Activated T-cell treated with anti-CD3 and anti-CD28 coated beads, Interleukin-2, amount 50 U/mL, for 24 hours (primary cell): ENCODE data around the gene MRPL51.
"Not testable (repeated sequence)": the region's sequence is repeated elsewhere in the genome, so short reads cannot be mapped to it uniquely, and the experiment has no call there.

Source experiments
- DNase-seq: peaks from one replicate; pipeline ENCODE4 v3.0.0-alpha.2; 2020
- H3K27ac Mint-ChIP-seq: 2 replicates; pipeline ENCODE4 v1.8.0; 2020; ENCODE audit warnings: mild to moderate bottlenecking, mixed read lengths
- H3K27me3 Mint-ChIP-seq: 2 replicates; pipeline ENCODE4 v1.8.0; 2020; ENCODE audit warnings: mixed read lengths
- H3K36me3 Mint-ChIP-seq: 2 replicates; pipeline ENCODE4 v1.8.0; 2020; ENCODE audit warnings: low read depth, mixed read lengths
- H3K4me1 Mint-ChIP-seq: 2 replicates; pipeline ENCODE4 v1.8.0; 2020; ENCODE audit warnings: low read depth, mixed read lengths
- H3K4me3 Mint-ChIP-seq: 2 replicates; pipeline ENCODE4 v1.8.0; 2020; ENCODE audit warnings: mild to moderate bottlenecking, moderate library complexity, mixed read lengths
- H3K9me3 Mint-ChIP-seq: 2 replicates; pipeline ENCODE4 v1.8.0; 2020; ENCODE audit warnings: mixed read lengths

Gene MRPL51

DNA sequence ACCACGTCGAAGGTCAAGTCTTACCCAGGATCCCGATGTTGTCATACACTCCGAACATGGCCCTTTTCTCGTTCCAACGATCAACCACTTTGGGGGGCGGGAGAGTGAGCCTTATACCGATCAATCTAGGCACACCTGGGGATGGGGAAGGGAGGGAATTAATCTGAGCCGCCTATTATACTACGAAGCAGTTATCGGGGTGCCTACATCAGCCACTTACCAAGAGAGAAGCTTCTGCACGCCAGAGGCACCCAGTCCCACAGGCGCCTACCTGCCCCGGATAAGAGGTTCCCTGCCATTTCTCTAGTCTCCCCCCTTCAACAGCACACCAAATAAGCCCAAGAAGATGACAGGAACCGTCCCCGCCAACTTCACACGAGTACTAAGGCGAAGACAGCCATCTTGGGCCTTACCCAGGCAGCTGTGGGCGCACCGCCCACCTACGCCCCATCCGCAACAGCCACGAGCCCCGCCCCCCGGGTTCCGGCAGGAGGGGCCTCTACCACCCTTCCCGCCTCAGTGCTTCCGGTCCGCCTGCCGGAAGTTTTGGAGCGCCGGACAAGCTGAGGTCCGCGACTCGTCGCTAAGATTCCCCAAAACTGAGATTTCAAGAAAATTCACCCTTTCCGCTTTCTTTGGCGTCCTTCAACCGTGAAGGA is at the start of gene MRPL51:
TSS of gene MRPL51 (minus strand) at position 425 of the 659 bp plus-strand sequence. CDS start at position 299, 126 bp downstream.
- peak; percentile 96 for DNase-seq
- Mint-ChIP-seq H3K36me3 (peaks cover 73% of the 10 kb centered on the region), H3K4me3 (peak within 1 kb of the TSS; percentile 98), H3K27me3 (no peaks in the 10 kb centered on the region), H3K27ac (peak within 1 kb of the TSS; percentile 100), H3K9me3 (no peaks in the 10 kb centered on the region), H3K4me1 (peaks cover 39% of the 10 kb centered on the region)

DNA sequence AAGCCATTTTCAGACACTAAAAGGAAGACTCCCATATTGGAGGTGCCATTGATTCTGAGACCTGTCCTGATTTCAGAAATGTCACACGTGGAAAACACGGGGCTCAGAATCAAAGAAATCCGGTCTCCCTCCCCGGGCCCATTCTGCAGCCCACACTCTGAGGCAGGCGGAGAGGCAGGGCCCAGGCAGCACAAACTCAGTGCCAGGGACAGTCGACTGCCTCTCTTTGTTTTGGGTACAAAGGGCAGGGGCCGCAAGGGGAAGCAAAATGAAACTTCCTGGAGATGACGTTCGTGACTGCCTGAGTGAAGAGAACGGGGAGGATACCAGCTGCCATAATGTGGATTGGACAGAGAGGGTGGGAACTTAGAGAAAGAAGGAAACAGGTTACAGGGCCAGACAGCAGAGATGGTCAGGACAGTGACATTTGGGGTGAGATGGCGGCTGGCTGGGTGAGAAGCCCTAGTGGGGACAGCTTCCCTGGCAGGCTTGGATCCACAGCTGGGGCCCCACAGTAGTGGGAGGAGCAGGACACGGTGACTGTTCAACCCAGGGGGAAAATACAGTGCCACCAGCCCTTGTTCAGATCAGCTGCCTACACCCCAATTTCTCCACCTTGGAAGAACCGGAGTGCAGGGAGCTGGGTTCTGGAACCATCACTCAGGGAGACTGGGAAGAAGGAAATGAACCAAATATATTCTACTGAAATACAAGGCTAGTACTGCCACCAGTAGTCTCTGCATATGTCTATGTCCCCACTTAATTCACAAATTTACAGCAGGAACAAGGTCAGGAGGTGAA is 49.3 kb upstream of the MRPL51 start:
- Mint-ChIP-seq H3K36me3 (peaks cover 84% of the 10 kb centered on the region), H3K27me3 (no peaks in the 10 kb centered on the region), H3K4me3 (no peak overlapping the region), H3K27ac (peak overlapping the region; percentile 39), H3K9me3 (no peaks in the 10 kb centered on the region), H3K4me1 (peaks cover 45% of the 10 kb centered on the region)
- DNase-seq = no peak

DNA sequence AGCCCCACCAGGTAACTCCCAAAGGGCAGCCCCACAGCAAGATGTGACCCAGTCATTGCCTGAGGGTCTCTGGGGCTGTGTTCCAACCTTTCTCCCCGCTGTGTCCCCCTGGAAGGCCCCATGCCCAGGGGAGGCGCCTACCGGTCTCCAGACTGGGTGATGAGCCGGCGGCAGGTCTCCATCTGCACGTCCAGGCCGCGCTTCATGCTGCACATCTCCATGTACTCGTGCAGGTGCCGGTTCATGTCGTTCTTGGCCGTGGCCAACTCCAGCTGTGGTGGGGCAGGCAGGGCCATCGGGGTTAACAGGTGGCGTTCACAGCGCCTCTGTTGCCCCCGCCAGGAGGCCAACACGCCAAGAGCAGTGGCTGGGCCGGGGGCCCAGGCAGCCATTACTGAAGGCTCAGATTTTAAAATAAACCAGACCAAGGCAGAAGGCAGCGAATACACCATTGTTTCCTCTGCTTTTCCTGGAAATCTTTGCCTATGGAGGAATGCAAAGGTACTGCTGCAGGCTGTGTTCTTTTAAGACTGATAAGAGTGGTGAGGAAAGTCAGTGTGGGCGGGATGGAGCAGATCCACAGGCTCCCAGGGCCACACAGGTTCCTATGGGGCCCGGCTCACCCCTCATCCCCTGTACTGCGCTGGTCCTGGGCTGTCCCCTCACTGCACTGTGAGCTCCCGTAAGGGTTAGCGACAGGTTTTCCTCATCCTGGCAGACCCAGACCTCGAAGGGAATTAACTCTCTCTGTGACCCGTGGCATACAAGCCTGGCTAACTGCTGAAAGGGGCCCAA is 48.5 kb upstream of the MRPL51 start:
- Mint-ChIP-seq H3K27ac (peak overlapping the region; percentile 57), H3K4me1 (peaks cover 53% of the 10 kb centered on the region), H3K27me3 (no peaks in the 10 kb centered on the region), H3K36me3 (peaks cover 84% of the 10 kb centered on the region), H3K9me3 (no peaks in the 10 kb centered on the region), H3K4me3 (no peak overlapping the region)
- no peak for DNase-seq

DNA sequence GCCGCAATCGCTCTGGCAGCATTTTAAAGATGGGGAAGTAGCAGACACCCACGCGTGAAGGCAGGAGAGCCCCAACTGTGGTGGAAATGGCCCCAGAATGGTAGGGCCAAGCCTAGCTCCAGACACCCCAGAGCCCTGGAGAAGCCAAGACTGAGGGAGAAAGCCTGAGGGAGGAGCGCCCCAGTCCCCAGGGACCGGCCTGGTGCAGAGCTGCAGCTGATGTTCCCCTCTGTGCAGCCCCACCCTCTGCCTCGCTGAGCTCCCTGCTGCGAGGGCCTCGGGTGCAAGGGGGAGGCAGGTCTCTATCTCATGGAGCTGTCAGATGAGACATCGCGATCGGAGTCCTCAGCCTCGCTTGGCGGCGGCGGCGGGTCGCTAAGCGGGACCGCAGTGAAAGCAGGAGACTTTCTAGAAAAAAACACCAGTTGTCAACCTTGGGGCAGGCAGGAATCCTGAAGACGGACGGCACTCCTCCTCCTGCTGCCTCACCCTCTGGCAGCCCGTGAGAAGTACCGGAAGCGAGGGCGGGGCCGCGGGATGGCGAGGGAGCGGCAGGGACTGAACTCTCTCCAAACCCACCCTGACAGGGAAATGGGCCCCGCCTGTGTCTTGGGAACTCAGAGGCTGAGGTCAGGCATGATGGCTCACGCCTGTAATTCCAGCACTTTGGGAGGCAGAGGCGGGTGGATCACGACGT is 47.3 kb upstream of the MRPL51 start:
- H3K27ac Mint-ChIP-seq = peak overlapping the region; percentile 99
- no peaks in the 10 kb centered on the region for H3K9me3 Mint-ChIP-seq
- H3K4me3 Mint-ChIP-seq = peak overlapping the region; percentile 92
- H3K27me3 Mint-ChIP-seq = no peaks in the 10 kb centered on the region
- H3K4me1 Mint-ChIP-seq = peaks cover 56% of the 10 kb centered on the region
- peak; percentile 73 for DNase-seq
- H3K36me3 Mint-ChIP-seq = peaks cover 84% of the 10 kb centered on the region

DNA sequence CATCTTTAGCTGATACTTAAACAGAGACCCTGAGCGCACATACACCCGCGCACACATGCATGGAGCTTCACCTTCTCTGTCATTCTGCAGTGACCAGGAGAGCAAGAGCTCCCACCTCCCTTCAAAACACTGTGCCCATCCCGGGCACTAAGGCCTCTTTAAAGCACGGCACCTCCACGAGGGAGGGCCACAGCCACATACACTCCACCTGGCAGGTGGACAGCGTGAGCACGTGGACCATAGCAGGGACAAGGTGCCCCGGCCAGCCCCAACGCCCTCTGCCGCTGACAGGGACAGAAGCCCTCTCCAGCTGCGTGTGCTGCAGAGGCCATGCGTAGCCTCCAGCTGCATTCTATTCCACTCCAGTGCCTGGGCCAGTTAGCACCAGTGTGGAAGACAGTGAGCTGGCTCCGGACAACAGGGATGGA is 46.7 kb upstream of the MRPL51 start:
- peak overlapping the region; percentile 92 for H3K4me3 Mint-ChIP-seq
- H3K27ac Mint-ChIP-seq = peak overlapping the region; percentile 99
- peak; percentile 52 for DNase-seq
- H3K36me3 Mint-ChIP-seq = peaks cover 87% of the 10 kb centered on the region
- H3K4me1 Mint-ChIP-seq = peaks cover 56% of the 10 kb centered on the region
- H3K27me3 Mint-ChIP-seq = no peaks in the 10 kb centered on the region
- H3K9me3 Mint-ChIP-seq = no peaks in the 10 kb centered on the region

DNA sequence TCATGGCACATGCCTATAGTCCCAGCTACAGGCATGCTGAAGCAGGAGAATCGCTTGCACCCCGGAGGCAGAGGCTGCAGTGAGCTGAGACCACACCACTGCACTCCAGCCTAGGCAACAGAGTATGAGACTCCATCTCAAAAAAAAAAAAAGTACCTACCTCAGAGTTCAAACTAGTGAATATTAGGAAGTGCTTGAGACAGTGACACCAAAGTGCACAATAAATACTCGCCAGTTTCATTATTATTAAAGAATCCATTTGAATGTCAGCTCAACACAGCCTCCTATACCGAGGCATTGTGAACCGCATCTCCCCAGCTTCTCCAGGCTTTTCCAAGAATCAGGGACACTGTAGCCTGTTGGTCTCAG is 46.2 kb upstream of the MRPL51 start:
- Mint-ChIP-seq H3K9me3 (no peaks in the 10 kb centered on the region), H3K27ac (peak overlapping the region; percentile 99), H3K27me3 (no peaks in the 10 kb centered on the region), H3K4me3 (peak overlapping the region; percentile 92), H3K4me1 (peaks cover 56% of the 10 kb centered on the region), H3K36me3 (peaks cover 87% of the 10 kb centered on the region)
- no peak for DNase-seq

DNA sequence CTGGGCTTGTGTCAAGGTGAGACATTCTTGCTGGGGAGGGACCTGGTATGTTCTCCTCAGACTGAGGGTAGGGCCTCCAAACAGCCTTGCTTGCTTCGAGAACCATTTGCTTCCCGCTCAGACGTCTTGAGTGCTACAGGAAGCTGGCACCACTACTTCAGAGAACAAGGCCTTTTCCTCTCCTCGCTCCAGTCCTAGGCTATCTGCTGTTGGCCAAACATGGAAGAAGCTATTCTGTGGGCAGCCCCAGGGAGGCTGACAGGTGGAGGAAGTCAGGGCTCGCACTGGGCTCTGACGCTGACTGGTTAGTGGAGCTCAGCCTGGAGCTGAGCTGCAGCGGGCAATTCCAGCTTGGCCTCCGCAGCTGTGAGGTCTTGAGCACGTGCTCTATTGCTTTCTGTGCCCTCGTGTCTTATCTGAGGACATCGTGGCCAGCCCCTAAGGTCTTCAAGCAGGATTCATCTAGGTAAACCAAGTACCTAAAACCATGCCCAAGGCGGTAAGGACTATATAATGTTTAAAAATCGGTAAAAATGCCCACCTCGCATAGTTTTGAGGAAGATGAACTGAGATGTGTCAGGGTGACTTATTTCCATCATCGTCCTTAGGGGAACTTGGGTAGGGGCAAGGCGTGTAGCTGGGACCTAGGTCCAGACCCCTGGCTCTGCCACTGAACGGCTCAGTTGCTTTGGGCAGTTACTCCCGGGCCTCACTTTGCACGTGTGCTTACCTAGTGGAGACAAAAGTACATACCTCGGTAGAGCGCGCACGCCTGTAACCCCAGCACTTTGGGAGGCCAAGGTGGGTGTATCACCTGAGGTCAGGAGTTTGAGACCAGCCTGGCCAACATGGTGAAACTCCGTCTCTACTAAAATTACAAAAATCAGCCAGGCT is 45.6 kb upstream of the MRPL51 start:
- peaks cover 56% of the 10 kb centered on the region for H3K4me1 Mint-ChIP-seq
- H3K27me3 Mint-ChIP-seq = no peaks in the 10 kb centered on the region
- peak; percentile 63 for DNase-seq
- H3K9me3 Mint-ChIP-seq = no peaks in the 10 kb centered on the region
- peak overlapping the region; percentile 99 for H3K27ac Mint-ChIP-seq
- peak overlapping the region; percentile 92 for H3K4me3 Mint-ChIP-seq
- peaks cover 87% of the 10 kb centered on the region for H3K36me3 Mint-ChIP-seq

DNA sequence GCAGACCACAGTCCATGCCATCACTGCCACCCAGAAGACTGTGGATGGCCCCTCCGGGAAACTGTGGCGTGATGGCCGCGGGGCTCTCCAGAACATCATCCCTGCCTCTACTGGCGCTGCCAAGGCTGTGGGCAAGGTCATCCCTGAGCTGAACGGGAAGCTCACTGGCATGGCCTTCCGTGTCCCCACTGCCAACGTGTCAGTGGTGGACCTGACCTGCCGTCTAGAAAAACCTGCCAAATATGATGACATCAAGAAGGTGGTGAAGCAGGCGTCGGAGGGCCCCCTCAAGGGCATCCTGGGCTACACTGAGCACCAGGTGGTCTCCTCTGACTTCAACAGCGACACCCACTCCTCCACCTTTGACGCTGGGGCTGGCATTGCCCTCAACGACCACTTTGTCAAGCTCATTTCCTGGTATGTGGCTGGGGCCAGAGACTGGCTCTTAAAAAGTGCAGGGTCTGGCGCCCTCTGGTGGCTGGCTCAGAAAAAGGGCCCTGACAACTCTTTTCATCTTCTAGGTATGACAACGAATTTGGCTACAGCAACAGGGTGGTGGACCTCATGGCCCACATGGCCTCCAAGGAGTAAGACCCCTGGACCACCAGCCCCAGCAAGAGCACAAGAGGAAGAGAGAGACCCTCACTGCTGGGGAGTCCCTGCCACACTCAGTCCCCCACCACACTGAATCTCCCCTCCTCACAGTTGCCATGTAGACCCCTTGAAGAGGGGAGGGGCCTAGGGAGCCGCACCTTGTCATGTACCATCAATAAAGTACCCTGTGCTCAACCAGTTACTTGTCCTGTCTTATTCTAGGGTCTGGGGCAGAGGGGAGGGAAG is 44.7 kb upstream of the MRPL51 start:
- H3K27me3 Mint-ChIP-seq, H3K9me3 Mint-ChIP-seq: not testable (repeated sequence)
- H3K4me1 Mint-ChIP-seq = peaks cover 60% of the 10 kb centered on the region

DNA sequence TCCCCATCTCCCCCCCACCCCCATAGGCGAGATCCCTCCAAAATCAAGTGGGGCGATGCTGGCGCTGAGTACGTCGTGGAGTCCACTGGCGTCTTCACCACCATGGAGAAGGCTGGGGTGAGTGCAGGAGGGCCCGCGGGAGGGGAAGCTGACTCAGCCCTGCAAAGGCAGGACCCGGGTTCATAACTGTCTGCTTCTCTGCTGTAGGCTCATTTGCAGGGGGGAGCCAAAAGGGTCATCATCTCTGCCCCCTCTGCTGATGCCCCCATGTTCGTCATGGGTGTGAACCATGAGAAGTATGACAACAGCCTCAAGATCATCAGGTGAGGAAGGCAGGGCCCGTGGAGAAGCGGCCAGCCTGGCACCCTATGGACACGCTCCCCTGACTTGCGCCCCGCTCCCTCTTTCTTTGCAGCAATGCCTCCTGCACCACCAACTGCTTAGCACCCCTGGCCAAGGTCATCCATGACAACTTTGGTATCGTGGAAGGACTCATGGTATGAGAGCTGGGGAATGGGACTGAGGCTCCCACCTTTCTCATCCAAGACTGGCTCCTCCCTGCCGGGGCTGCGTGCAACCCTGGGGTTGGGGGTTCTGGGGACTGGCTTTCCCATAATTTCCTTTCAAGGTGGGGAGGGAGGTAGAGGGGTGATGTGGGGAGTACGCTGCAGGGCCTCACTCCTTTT is 44.0 kb upstream of the MRPL51 start:
- H3K27ac Mint-ChIP-seq = peak overlapping the region; percentile 99
- H3K4me3 Mint-ChIP-seq = peak overlapping the region; percentile 92
- no peaks in the 10 kb centered on the region for H3K9me3 Mint-ChIP-seq
- peak; percentile 54 for DNase-seq
- H3K36me3 Mint-ChIP-seq = peaks cover 92% of the 10 kb centered on the region
- H3K27me3 Mint-ChIP-seq = no peaks in the 10 kb centered on the region
- H3K4me1 Mint-ChIP-seq = peaks cover 64% of the 10 kb centered on the region

More for the DNA sequence above, 44.7 kb upstream of the MRPL51 start:
- peak; percentile 87 for DNase-seq
- H3K27ac Mint-ChIP-seq = peak overlapping the region; percentile 99
- H3K4me3 Mint-ChIP-seq = peak overlapping the region; percentile 92
- H3K36me3 Mint-ChIP-seq = peaks cover 91% of the 10 kb centered on the region

DNA sequence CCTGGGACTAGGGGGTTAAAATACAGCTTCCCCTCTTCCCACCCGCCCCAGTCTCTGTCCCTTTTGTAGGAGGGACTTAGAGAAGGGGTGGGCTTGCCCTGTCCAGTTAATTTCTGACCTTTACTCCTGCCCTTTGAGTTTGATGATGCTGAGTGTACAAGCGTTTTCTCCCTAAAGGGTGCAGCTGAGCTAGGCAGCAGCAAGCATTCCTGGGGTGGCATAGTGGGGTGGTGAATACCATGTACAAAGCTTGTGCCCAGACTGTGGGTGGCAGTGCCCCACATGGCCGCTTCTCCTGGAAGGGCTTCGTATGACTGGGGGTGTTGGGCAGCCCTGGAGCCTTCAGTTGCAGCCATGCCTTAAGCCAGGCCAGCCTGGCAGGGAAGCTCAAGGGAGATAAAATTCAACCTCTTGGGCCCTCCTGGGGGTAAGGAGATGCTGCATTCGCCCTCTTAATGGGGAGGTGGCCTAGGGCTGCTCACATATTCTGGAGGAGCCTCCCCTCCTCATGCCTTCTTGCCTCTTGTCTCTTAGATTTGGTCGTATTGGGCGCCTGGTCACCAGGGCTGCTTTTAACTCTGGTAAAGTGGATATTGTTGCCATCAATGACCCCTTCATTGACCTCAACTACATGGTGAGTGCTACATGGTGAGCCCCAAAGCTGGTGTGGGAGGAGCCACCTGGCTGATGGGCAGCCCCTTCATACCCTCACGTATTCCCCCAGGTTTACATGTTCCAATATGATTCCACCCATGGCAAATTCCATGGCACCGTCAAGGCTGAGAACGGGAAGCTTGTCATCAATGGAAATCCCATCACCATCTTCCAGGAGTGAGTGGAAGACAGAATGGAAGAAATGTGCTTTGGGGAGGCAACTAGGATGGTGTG is 43.1 kb upstream of the MRPL51 start:
- Mint-ChIP-seq H3K27me3 (no peaks in the 10 kb centered on the region), H3K4me1 (peaks cover 63% of the 10 kb centered on the region), H3K36me3 (peaks cover 93% of the 10 kb centered on the region), H3K4me3 (peak overlapping the region; percentile 92), H3K9me3 (no peaks in the 10 kb centered on the region), H3K27ac (peak overlapping the region; percentile 99)
- DNase-seq = peak; percentile 54

DNA sequence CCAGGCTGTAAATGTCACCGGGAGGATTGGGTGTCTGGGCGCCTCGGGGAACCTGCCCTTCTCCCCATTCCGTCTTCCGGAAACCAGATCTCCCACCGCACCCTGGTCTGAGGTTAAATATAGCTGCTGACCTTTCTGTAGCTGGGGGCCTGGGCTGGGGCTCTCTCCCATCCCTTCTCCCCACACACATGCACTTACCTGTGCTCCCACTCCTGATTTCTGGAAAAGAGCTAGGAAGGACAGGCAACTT is 42.6 kb upstream of the MRPL51 start:
- peak overlapping the region; percentile 92 for H3K4me3 Mint-ChIP-seq
- H3K9me3 Mint-ChIP-seq = no peaks in the 10 kb centered on the region
- H3K4me1 Mint-ChIP-seq = peaks cover 60% of the 10 kb centered on the region
- DNase-seq = no peak
- peaks cover 95% of the 10 kb centered on the region for H3K36me3 Mint-ChIP-seq
- H3K27me3 Mint-ChIP-seq = no peaks in the 10 kb centered on the region
- peak overlapping the region; percentile 99 for H3K27ac Mint-ChIP-seq
